Neuronal stem cell (in vitro differentiated cells): ENCODE measurements around the gene RABGEF1.

ENCODE experiments used
- DNase-seq: peaks from one replicate; pipeline ENCODE4 v3.0.0-alpha.2; 2013; ENCODE audit warnings: low spot score
- H2AFZ ChIP-seq: one replicate; pipeline ENCODE4 v1.6.1; 2013; ENCODE audit warnings: mild to moderate bottlenecking, low read length, inconsistent platforms
- H2AK5ac ChIP-seq: 2 replicates; pipeline ENCODE4 v1.6.1; 2013; ENCODE audit warnings: low read depth, mild to moderate bottlenecking, inconsistent platforms, low read length, moderate library complexity, mixed read lengths
- H2BK120ac ChIP-seq: 2 replicates; pipeline ENCODE4 v1.6.1; 2013; ENCODE audit warnings: low read depth, mild to moderate bottlenecking, inconsistent platforms, low read length, moderate library complexity, mixed read lengths
- H2BK12ac ChIP-seq: one replicate; pipeline ENCODE4 v1.6.1; 2013; ENCODE audit warnings: low read length, inconsistent platforms
- H2BK15ac ChIP-seq: 2 replicates; pipeline ENCODE4 v1.6.1; 2013; ENCODE audit warnings: mild to moderate bottlenecking, low read length, inconsistent platforms, mixed read lengths
- H2BK5ac ChIP-seq: one replicate; pipeline ENCODE4 v1.6.1; 2013; ENCODE audit warnings: inconsistent platforms, mild to moderate bottlenecking, low read length, moderate library complexity
- H3K14ac ChIP-seq: one replicate; pipeline ENCODE4 v1.6.1; 2013; ENCODE audit warnings: low read length, inconsistent platforms
- H3K18ac ChIP-seq: 2 replicates; pipeline ENCODE4 v1.6.1; 2013; ENCODE audit warnings: low read length, inconsistent platforms
- H3K23ac ChIP-seq: 2 replicates; pipeline ENCODE4 v1.6.1; 2013; ENCODE audit warnings: low read depth, mild to moderate bottlenecking, mixed read lengths, low read length, inconsistent platforms; ENCODE audit not compliant: poor library complexity
- H3K27ac ChIP-seq: replicated peaks from 3 replicates; pipeline ENCODE4 v1.5.1; 2013; ENCODE audit warnings: low read length, inconsistent platforms
- H3K27me3 ChIP-seq, 3 experiments: 2 replicates each; pipeline ENCODE4 v1.6.1; 2013; ENCODE audit warnings: low read length in 3 of 3, mild to moderate bottlenecking in 2 of 3, inconsistent platforms in 1 of 3, low read depth in 1 of 3, mixed read lengths in 1 of 3, moderate library complexity in 1 of 3; ENCODE audit not compliant: control insufficient read depth in 3 of 3, insufficient read depth in 3 of 3
- H3K36me3 ChIP-seq, 2 donors: replicated peaks in 1 of 2; 2 replicates each; pipeline ENCODE4 v1.6.1; 2013; ENCODE audit warnings: low read length in 2 of 2; ENCODE audit not compliant: control insufficient read depth in 2 of 2, insufficient read depth in 2 of 2
- H3K4ac ChIP-seq: 2 replicates; pipeline ENCODE4 v1.6.1; 2013; ENCODE audit warnings: inconsistent platforms, mild to moderate bottlenecking, low read length, moderate library complexity
- H3K4me1 ChIP-seq, 2 donors: 1 replicate in 1 of 2; 2 replicates in 1 of 2; pipeline ENCODE4 v1.6.1; 2013; ENCODE audit warnings: low read length in 2 of 2, low read depth in 1 of 2; ENCODE audit not compliant: control insufficient read depth in 2 of 2, insufficient read depth in 1 of 2
- H3K4me2 ChIP-seq: one replicate; pipeline ENCODE4 v1.6.1; 2013; ENCODE audit warnings: mild to moderate bottlenecking, low read length, inconsistent platforms; ENCODE audit not compliant: insufficient read depth, poor library complexity, severe bottlenecking
- H3K4me3 ChIP-seq, 2 donors: 2 replicates each; pipeline ENCODE4 v1.5.1; 2013; ENCODE audit warnings: low read length in 2 of 2, mild to moderate bottlenecking in 2 of 2, inconsistent platforms in 1 of 2, moderate library complexity in 1 of 2
- H3K79me1 ChIP-seq: one replicate; pipeline ENCODE4 v1.6.1; 2013; ENCODE audit warnings: low read depth, mild to moderate bottlenecking, inconsistent platforms, low read length, moderate library complexity
- H3K9ac ChIP-seq: one replicate; pipeline ENCODE4 v1.6.1; 2013; ENCODE audit warnings: mild to moderate bottlenecking, low read depth, low read length, inconsistent platforms; ENCODE audit not compliant: poor library complexity
- H3K9me3 ChIP-seq, 2 donors: replicated peaks in 1 of 2; 2 replicates each; pipeline versions ENCODE3 to v1.6.1; 2013; ENCODE audit warnings: low read length in 2 of 2, mild to moderate bottlenecking in 2 of 2, inconsistent platforms in 1 of 2, low read depth in 1 of 2, mixed read lengths in 1 of 2, moderate library complexity in 1 of 2; ENCODE audit not compliant: control insufficient read depth in 2 of 2, insufficient read depth in 1 of 2
- H4K8ac ChIP-seq: one replicate; pipeline ENCODE4 v1.6.1; 2013; ENCODE audit warnings: low read depth, mild to moderate bottlenecking, inconsistent platforms, low read length, moderate library complexity
- H4K91ac ChIP-seq: one replicate; pipeline ENCODE4 v1.6.1; 2013; ENCODE audit warnings: low read length, low read depth, mild to moderate bottlenecking, inconsistent platforms; ENCODE audit not compliant: poor library complexity
- WGBS, 2 donors: extraction: QIAGEN DNeasy Blood & Tissue Kit; methylation state at CpG; one replicate each; pipeline ENCODE4 v1.1.7; 2013; ENCODE audit warnings: missing lambda C conversion rate in 2 of 2, mixed read lengths in 1 of 2; ENCODE audit not compliant: insufficient read length in 2 of 2, insufficient replicate concordance in 1 of 2; ENCODE audit errors: extremely low coverage in 2 of 2; 5-methylcytosine and 5-hydroxymethylcytosine counted together

The RABGEF1 gene

DNA sequence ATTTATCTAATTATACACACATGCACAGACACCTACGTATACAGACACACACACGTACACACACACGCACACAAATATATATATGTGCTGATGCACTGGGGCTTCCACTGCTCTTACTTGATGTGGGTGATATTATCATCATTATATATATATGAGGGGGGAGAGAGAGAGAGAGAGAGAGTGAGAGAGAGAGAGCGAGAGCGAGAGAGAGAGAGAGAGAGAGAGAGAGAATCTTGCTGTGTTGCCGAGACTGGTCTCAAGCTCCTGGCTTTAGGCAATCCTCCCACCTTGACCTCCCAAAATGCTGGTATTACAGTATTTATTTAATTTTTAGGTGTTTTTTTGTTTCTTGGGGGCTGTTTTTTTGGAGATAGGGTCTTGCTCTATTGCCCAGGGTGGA lies 3.6 kb upstream of the RABGEF1 start:
- peaks cover 0 to 21% of the 10 kb centered on the region in 2 donors for H3K9me3 ChIP-seq
- no CpG with 5 or more reads among the region's 6 CpGs for WGBS, 2 donors
- no peak overlapping the region for H2AFZ ChIP-seq
- H3K27me3 ChIP-seq = no peaks in the 10 kb centered on the region
- H3K36me3 ChIP-seq = peaks cover 6 to 13% of the 10 kb centered on the region in 2 donors
- H3K4me2 ChIP-seq = no peak overlapping the region
- no peak overlapping the region for H2BK12ac ChIP-seq
- H2BK120ac ChIP-seq = no peak overlapping the region
- no peak overlapping the region for H4K8ac ChIP-seq
- H3K14ac ChIP-seq = no peak overlapping the region
- H3K23ac ChIP-seq = no peak overlapping the region
- no peak overlapping the region for H3K18ac ChIP-seq
- no peak overlapping the region for H3K27ac ChIP-seq
- DNase-seq = no peak
- no peak overlapping the region for H3K4ac ChIP-seq
- H3K4me3 ChIP-seq = no peak overlapping the region
- no peak overlapping the region for H2AK5ac ChIP-seq
- H2BK5ac ChIP-seq = no peak overlapping the region
- H4K91ac ChIP-seq = no peak overlapping the region
- H2BK15ac ChIP-seq = no peak overlapping the region
- peaks cover 1 to 7% of the 10 kb centered on the region in 2 donors for H3K4me1 ChIP-seq
- peaks cover 9% of the 10 kb centered on the region for H3K79me1 ChIP-seq
- no peak overlapping the region for H3K9ac ChIP-seq

DNA sequence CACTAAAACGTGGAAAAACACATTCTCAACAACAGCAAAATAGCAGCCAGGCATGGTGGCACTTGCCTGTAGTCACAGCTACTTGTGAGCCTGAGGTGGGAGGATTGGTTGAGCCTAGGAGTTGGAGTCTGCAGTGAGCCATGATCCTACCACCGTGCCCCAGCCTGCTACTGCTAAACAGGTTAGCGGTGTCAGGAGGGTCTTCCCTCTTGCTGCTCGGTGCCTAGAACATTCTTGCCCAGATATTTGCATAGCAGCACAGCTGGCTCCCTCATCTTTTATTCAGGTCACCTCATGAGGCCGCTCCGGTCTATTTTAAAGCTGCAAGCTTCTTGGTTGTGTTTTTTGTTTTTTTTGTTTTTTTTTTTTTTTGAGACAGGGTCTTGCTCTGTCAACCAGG lies 2.9 kb upstream of the RABGEF1 start:
- WGBS, 2 donors = no CpG with 5 or more reads among the region's 6 CpGs
- Histone ChIP-seq H3K18ac (no peak overlapping the region), H4K91ac (no peak overlapping the region), H3K9ac (no peak overlapping the region), H3K79me1 (peaks cover 11% of the 10 kb centered on the region), H3K14ac (no peak overlapping the region), H3K27me3 (no peaks in the 10 kb centered on the region), H3K4ac (no peak overlapping the region), H2AFZ (no peak overlapping the region), H3K4me3 (no peak overlapping the region), H4K8ac (no peak overlapping the region), H3K9me3 (peaks cover 0 to 21% of the 10 kb centered on the region in 2 donors), H2BK12ac (no peak overlapping the region), H3K23ac (no peak overlapping the region), H3K4me1 (peaks cover 1 to 7% of the 10 kb centered on the region in 2 donors), H3K36me3 (peaks cover 6 to 15% of the 10 kb centered on the region in 2 donors), H3K27ac (no peak overlapping the region), H3K4me2 (no peak overlapping the region), H2AK5ac (no peak overlapping the region), H2BK5ac (no peak overlapping the region), H2BK120ac (no peak overlapping the region), H2BK15ac (no peak overlapping the region)
- DNase-seq = no peak

DNA sequence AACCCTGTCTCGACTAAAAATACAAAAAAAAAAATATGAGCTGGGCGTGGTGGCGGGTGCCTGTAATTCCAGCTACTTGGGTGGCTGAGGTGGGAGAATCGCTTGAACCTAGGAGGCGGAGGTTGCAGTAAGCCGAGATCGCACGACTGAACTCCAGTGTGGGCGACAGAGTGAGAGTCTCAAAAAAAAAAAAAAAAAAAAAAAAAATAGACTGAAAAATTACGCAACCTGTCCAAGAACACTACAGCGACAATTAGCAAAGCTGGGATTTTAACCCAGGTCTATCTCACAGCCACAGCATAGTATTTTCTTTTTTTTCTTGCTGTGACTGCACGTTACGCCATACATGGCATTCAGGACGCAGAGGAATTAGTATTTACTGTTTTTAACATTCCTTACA lies 1.1 kb upstream of the RABGEF1 start:
- H4K91ac ChIP-seq = no peak overlapping the region
- H3K4me1 ChIP-seq = peaks cover 1 to 7% of the 10 kb centered on the region in 2 donors
- no peak overlapping the region for H2BK15ac ChIP-seq
- no peak overlapping the region for H2BK12ac ChIP-seq
- peak overlapping the region in 1 of 2 donors; percentile 81 for H3K4me3 ChIP-seq
- no CpG with 5 or more reads among the region's 14 CpGs for WGBS, 2 donors
- H3K9ac ChIP-seq = no peak overlapping the region
- no peak overlapping the region for H4K8ac ChIP-seq
- H3K4me2 ChIP-seq = peak overlapping the region; percentile 36
- H3K23ac ChIP-seq = no peak overlapping the region
- no peak overlapping the region for H2BK120ac ChIP-seq
- no peaks in the 10 kb centered on the region for H3K27me3 ChIP-seq
- no peak overlapping the region for H3K4ac ChIP-seq
- H3K14ac ChIP-seq = no peak overlapping the region
- H2AK5ac ChIP-seq = no peak overlapping the region
- no peak overlapping the region for H2AFZ ChIP-seq
- H3K79me1 ChIP-seq = peaks cover 11% of the 10 kb centered on the region
- peaks cover 0 to 21% of the 10 kb centered on the region in 2 donors for H3K9me3 ChIP-seq
- no peak overlapping the region for H3K18ac ChIP-seq
- H2BK5ac ChIP-seq = no peak overlapping the region
- no peak for DNase-seq
- peaks cover 6 to 15% of the 10 kb centered on the region in 2 donors for H3K36me3 ChIP-seq
- H3K27ac ChIP-seq = no peak overlapping the region

GRCh38 chr7:66739953-66740301 lies 606 bp upstream of the RABGEF1 start:
- Histone ChIP-seq H3K27ac (peak overlapping the region; percentile 84), H2AFZ (peak overlapping the region; percentile 90), H3K9ac (peak overlapping the region; percentile 94), H3K4me1 (peaks cover 1 to 7% of the 10 kb centered on the region in 2 donors), H3K27me3 (no peaks in the 10 kb centered on the region), H3K23ac (no peak overlapping the region), H2AK5ac (no peak overlapping the region), H2BK5ac (no peak overlapping the region), H2BK12ac (no peak overlapping the region), H3K36me3 (peaks cover 6 to 15% of the 10 kb centered on the region in 2 donors), H3K79me1 (peaks cover 11% of the 10 kb centered on the region), H3K4ac (no peak overlapping the region), H3K14ac (no peak overlapping the region), H4K8ac (no peak overlapping the region), H4K91ac (no peak overlapping the region), H2BK15ac (no peak overlapping the region), H3K18ac (no peak overlapping the region), H3K9me3 (peaks cover 0 to 21% of the 10 kb centered on the region in 2 donors), H3K4me3 (peak overlapping the region; percentile 81 to 99), H2BK120ac (no peak overlapping the region), H3K4me2 (peak overlapping the region; percentile 53)
- no CpG with 5 or more reads among the region's 12 CpGs for WGBS, 2 donors
- no peak for DNase-seq
